Measurements from ENCODE around the gene POGLUT3. TPM values are rescaled to one million over a fixed set of nuclear protein-coding genes. Genes with fewer than 3 reads are reported as not detected.
A peak's percentile ranks its signal among the peaks of the same experiment; 100 is the strongest.

POGLUT3 gene
- total RNA-seq, 6 donors from 2014 or later = 4.9 to 24.5 (median 15.8) TPM

DNA sequence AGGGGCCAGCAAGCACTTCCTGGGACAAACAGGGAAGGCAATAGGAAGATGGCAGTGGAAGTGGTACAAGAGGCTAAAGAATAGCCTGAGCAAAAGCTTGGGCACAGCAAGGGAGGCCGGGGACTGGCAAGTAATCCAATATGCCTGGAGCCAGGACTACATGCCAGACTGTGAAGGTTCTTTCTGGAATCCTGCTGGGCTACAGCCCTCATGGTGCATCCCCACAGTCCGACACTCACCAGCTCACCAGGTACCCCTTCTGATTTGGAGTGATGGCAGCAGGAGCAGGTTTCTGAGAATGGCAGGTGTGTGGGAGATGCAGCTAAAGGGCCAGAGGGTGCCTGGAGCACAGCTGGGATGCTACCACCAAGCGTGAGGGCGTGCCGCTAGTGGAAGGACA lies 32.2 kb upstream of the POGLUT3 start:
- Histone ChIP-seq H3K4me3 (no peak overlapping the region), H3K36me3 (no peaks in the 10 kb centered on the region), H3K4me1 (no peaks in the 10 kb centered on the region), H3K9me3 (no peaks in the 10 kb centered on the region), H3K27me3 (no peaks in the 10 kb centered on the region), H3K27ac (no peak overlapping the region)
- no peak for ATAC-seq (ENCODE audit: low FRiP score in 2 of 2)
- 93 to 94% methylated on average over 2 to 5 of the region's 5 CpGs for WGBS, 2 donors
- TF ChIP-seq POLR2A (IDR thresholded peaks at IDR 0.05) = no peak
- TF ChIP-seq, protein P1, sequence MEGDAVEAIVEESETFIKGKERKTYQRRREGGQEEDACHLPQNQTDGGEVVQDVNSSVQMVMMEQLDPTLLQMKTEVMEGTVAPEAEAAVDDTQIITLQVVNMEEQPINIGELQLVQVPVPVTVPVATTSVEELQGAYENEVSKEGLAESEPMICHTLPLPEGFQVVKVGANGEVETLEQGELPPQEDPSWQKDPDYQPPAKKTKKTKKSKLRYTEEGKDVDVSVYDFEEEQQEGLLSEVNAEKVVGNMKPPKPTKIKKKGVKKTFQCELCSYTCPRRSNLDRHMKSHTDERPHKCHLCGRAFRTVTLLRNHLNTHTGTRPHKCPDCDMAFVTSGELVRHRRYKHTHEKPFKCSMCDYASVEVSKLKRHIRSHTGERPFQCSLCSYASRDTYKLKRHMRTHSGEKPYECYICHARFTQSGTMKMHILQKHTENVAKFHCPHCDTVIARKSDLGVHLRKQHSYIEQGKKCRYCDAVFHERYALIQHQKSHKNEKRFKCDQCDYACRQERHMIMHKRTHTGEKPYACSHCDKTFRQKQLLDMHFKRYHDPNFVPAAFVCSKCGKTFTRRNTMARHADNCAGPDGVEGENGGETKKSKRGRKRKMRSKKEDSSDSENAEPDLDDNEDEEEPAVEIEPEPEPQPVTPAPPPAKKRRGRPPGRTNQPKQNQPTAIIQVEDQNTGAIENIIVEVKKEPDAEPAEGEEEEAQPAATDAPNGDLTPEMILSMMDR (IDR thresholded peaks at IDR 0.05) = no peak
- no peak for TF ChIP-seq EP300 (IDR thresholded peaks at IDR 0.05)
- TF ChIP-seq POLR2AphosphoS5 (IDR thresholded peaks at IDR 0.05) = no peak
- DNase-seq = peak in 1 of 2 donors; percentile 6

DNA sequence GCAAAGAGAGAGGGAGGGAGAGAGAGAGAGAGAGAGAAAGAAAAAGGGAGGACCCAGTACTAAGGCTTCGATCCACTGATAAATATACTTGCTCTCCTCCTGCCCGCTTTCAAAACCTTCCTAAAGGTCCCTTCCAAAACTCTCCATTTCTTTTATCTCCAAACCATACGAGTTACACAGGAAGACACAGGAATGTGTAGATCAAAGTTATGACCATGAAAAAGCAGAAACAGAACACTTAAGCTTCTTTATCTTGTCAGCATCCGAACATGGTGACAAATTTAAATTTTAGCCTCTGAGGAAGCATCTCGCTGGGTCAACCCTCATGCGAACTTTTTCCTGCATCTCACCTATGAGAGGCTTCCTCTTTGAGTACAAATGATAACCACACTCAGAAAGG lies 29.2 kb upstream of the POGLUT3 start:
- ATAC-seq (ENCODE audit: low FRiP score in 2 of 2) = no peak
- H3K9me3 ChIP-seq = no peaks in the 10 kb centered on the region
- no peak for DNase-seq
- H3K4me3 ChIP-seq = no peak overlapping the region
- WGBS, 2 donors = 82 to 86% methylated on average over 6 of the region's 6 CpGs
- no peaks in the 10 kb centered on the region for H3K27me3 ChIP-seq
- no peaks in the 10 kb centered on the region for H3K4me1 ChIP-seq
- TF ChIP-seq EP300 (IDR thresholded peaks at IDR 0.05) (no peak), POLR2A (IDR thresholded peaks at IDR 0.05) (no peak), POLR2AphosphoS5 (IDR thresholded peaks at IDR 0.05) (no peak)
- TF ChIP-seq, protein P1 (IDR thresholded peaks at IDR 0.05) = no peak
- H3K27ac ChIP-seq = no peak overlapping the region
- no peaks in the 10 kb centered on the region for H3K36me3 ChIP-seq

DNA sequence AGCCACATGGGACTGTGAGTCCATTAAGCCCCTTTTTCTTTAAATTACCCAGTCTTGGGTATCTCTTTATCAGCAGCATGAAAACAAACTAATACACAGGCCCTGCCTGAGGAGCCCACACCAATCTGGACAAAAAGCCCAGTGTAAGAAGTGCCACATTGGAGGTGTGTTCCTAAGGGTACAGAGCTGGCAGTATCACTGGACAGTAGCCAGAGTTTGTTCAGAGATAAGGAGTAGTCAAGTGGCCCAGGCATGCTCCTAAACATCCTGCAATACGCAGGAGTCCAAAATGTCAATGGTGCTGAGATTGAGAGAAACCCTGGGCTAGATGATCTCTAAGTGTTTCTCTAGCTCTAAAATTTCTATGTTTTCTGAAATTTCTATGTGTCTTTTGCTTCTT lies 27.0 kb upstream of the POGLUT3 start:
- Histone ChIP-seq H3K27me3 (no peaks in the 10 kb centered on the region), H3K36me3 (no peaks in the 10 kb centered on the region), H3K4me3 (no peak overlapping the region), H3K4me1 (no peaks in the 10 kb centered on the region), H3K9me3 (no peaks in the 10 kb centered on the region), H3K27ac (no peak overlapping the region)
- DNase-seq = peak in 1 of 2 donors; percentile 35
- WGBS, 2 donors = 62 to 78% methylated on average over 1 of the region's 1 CpG
- TF ChIP-seq POLR2AphosphoS5 (IDR thresholded peaks at IDR 0.05) (no peak), POLR2A (IDR thresholded peaks at IDR 0.05) (no peak), EP300 (IDR thresholded peaks at IDR 0.05) (no peak)
- TF ChIP-seq, protein P1 (IDR thresholded peaks at IDR 0.05) = no peak
- no peak for ATAC-seq (ENCODE audit: low FRiP score in 2 of 2)

DNA sequence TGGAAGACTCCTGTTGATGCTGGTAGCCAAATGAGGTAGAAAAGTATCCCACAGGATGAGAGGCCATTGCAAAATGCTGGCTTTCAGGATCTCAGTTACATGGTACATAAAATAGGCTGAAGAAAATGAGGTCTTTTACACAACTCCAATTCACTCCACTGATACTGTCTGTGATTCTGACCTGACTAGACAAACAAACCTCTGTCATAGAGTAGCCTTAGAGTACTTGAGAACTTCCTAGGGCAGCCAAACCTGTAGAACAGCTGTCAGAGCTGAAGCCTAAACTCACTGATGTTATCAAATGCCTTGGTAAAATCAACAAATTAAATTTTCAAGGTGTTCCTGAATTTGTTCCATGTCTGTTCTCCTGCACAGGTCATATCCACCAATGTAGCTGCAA lies 26.2 kb upstream of the POGLUT3 start:
- no peak overlapping the region for H3K27ac ChIP-seq
- H3K4me3 ChIP-seq = no peak overlapping the region
- no peaks in the 10 kb centered on the region for H3K27me3 ChIP-seq
- TF ChIP-seq, protein P1 (IDR thresholded peaks at IDR 0.05) = no peak
- no peak for TF ChIP-seq POLR2A (IDR thresholded peaks at IDR 0.05)
- ATAC-seq (ENCODE audit: low FRiP score in 2 of 2) (no peak), DNase-seq (no peak)
- no peaks in the 10 kb centered on the region for H3K4me1 ChIP-seq
- H3K36me3 ChIP-seq = no peaks in the 10 kb centered on the region
- H3K9me3 ChIP-seq = no peaks in the 10 kb centered on the region

DNA sequence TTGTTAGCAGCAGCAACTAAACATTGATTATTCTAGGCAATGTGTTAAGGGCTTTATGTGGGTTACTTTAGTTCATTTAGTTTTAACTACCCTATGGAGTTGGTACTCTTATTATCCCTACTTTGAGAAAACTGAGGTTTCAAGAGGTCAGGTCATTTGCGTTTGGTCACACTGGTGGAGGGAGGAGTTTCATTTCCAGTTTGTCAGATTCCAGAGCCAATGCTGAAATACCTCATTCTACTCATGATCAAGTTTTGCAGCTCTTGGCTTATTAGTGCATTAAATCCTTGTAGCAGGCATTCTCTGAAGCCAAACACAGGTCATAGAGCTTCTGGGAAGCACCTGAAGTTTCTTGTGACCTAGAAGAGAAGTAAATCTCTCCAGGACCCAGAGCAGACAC lies 24.1 kb upstream of the POGLUT3 start:
- ATAC-seq (ENCODE audit: low FRiP score in 2 of 2) (no peak), DNase-seq (no peak)
- Histone ChIP-seq H3K4me1 (no peaks in the 10 kb centered on the region), H3K9me3 (no peaks in the 10 kb centered on the region), H3K27ac (no peak overlapping the region), H3K27me3 (no peaks in the 10 kb centered on the region), H3K4me3 (no peak overlapping the region), H3K36me3 (peaks cover 0 to 9% (median 3%) of the 10 kb centered on the region in 4 donors)
- 52 to 71% methylated on average over 1 of the region's 1 CpG for WGBS, 2 donors
- TF ChIP-seq POLR2AphosphoS5 (IDR thresholded peaks at IDR 0.05) (no peak), EP300 (IDR thresholded peaks at IDR 0.05) (no peak), POLR2A (IDR thresholded peaks at IDR 0.05) (no peak)
- TF ChIP-seq, protein P1 (IDR thresholded peaks at IDR 0.05) = no peak
